ENCODE measurements around the gene GAN. TPM values are rescaled to one million over a fixed set of nuclear protein-coding genes. Genes with fewer than 3 reads are reported as not detected.

The GAN gene
- total RNA-seq, 1 donor, result 9.1 TPM

- DNase-seq (ENCODE audit: low read depth), result no peak
- TF ChIP-seq CTCF (IDR thresholded peaks at IDR 0.05; ENCODE audit: insufficient read depth, low read depth, low read length), result no peak
- H3K4me3 ChIP-seq (ENCODE audit: low read depth, low read length), result no peak overlapping the region
These were observed 96.0 kb downstream of the GAN start for GRCh38 chr16:81410643-81411293.

- TF ChIP-seq CTCF (IDR thresholded peaks at IDR 0.05; ENCODE audit: insufficient read depth, low read depth, low read length), result no peak
- DNase-seq (ENCODE audit: low read depth), result no peak
- H3K4me3 ChIP-seq (ENCODE audit: low read depth, low read length), result no peak overlapping the region
These were observed 98.7 kb downstream of the GAN start for GRCh38 chr16:81413245-81413990.

GRCh38 chr16:81415751-81416150 lies 101.0 kb downstream of the GAN start:
- TF ChIP-seq CTCF (IDR thresholded peaks at IDR 0.05; ENCODE audit: insufficient read depth, low read depth, low read length), result no peak
- no peak for DNase-seq (ENCODE audit: low read depth)
- H3K4me3 ChIP-seq (ENCODE audit: low read depth, low read length), result no peak overlapping the region

DNA sequence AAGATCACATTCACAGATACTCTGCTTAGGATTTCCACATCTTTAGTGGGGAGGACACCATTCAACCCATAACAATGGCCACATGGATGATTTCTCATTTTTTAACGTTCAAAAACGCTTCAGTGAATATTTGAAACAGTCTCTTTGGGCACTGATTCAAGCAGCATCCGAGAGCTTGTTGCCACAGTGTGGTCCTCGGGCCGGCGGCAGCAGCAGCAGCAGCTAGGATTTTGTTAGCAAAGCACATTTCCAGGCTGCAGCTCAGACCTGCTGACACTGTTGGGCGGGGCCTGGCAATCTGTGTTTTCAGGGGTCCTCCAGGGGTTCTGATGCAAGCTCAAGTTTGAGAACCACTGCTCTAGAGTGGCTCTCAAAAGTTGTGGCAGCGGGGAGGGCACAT lies 102.0 kb downstream of the GAN start:
- TF ChIP-seq CTCF (IDR thresholded peaks at IDR 0.05; ENCODE audit: insufficient read depth, low read depth, low read length), result no peak
- no peak overlapping the region for H3K4me3 ChIP-seq (ENCODE audit: low read depth, low read length)
- DNase-seq (ENCODE audit: low read depth), result no peak

DNA sequence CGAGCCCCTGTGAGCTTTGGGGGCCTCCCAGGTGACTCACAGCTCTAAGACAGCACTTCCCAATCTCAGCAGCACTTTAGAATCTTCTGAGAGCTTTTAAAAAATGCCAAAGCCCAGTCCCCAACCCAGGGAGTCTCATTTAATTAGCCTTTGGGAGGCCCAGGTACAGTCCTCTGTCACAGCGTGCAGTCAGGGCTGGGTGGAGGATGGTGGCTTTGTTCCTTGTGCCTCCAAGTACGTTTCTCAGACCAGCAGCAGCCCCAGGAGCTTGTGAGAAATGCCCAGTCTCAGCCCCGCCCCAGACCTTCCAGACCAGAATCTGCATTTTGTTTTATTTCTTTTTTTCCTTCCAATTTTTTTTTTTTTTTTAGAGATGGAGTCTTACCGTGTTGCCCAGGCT lies 102.4 kb downstream of the GAN start:
- no peak for DNase-seq (ENCODE audit: low read depth)
- no peak overlapping the region for H3K4me3 ChIP-seq (ENCODE audit: low read depth, low read length)
- no peak for TF ChIP-seq CTCF (IDR thresholded peaks at IDR 0.05; ENCODE audit: insufficient read depth, low read depth, low read length)

DNA sequence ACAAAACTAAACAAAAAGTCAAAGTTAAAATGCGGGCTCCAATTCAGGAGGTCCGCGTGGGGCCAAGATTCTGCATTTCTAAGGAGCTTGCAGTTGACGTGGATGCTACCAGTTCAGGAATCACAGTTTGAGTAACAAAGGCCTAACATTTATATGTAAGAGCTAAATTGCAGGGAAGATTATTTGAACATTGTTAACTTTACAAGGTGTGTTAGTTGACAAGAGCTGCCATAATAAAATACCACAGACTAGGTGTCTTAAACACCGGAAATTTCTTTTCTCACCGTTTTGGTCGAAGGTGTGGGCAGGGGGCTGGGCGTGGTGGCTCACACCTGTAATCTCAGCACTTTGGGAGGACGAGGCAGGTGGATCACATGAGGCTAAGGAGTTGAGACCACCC lies 105.0 kb downstream of the GAN start:
- TF ChIP-seq CTCF (IDR thresholded peaks at IDR 0.05; ENCODE audit: insufficient read depth, low read depth, low read length), result no peak
- no peak for DNase-seq (ENCODE audit: low read depth)
- no peak overlapping the region for H3K4me3 ChIP-seq (ENCODE audit: low read depth, low read length)
